ENCODE measurements around the gene ARHGAP25. TPM values are rescaled to one million over a fixed set of nuclear protein-coding genes. Genes with fewer than 3 reads are reported as not detected.

ARHGAP25 gene
- total RNA-seq, 1 donor from 2014 or later, result 7.3 TPM

DNA sequence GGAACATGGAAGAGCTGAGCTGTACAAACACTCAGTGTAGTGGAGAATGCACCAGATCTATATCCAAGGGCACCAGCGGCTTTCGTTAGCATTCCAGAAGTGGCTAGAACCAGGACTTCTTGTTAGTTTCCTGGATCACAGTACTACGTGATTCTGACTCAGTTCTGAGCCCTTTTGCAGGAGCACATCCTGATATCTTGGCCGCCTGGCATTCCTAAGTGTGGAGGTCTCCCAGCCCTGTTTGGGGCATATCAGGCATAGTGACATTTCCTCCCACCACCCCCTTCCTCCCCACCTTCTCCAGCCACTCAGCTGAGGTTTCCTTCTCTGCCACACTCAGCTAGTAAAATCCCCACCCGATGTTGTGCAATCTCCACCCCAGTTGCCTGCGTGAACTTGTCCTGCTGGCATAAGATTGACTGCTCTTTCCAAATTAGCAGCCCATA lies 73.2 kb downstream of the ARHGAP25 start:
- ATAC-seq (ENCODE audit: poor library complexity), result peak; percentile 51
- peak; percentile 51 for DNase-seq
- intact Hi-C loops (cut with DNase I), result no loop called here

- DNase-seq (no peak), ATAC-seq (ENCODE audit: poor library complexity) (no peak)
- intact Hi-C loops (cut with DNase I), result no loop called here
Measured at GRCh38 chr2:68809324-68810240, 75.0 kb downstream of the ARHGAP25 start.

DNA sequence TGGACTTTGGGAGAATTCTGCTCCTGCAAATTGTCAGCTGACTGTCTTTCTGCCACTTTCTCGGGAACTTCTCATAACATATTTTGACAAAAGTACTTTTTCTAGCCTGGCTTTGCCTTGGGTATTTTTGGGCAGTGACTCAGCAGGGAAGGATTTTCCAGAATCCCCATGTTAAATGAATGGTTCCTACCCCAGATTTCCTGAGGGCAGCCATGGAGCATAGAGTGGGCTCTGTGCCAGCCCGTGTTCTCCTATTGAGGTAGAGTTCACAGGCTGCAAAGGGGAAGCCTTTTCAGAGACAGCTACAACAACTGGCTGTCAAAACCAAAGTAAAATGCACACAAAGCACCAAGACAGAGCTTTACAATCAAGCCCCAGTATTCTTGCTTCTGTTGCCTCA lies 76.8 kb downstream of the ARHGAP25 start:
- intact Hi-C loops (cut with DNase I), result no loop called here
- peak; percentile 76 for DNase-seq
- no peak for ATAC-seq (ENCODE audit: poor library complexity)

- ATAC-seq (ENCODE audit: poor library complexity) (no peak), DNase-seq (no peak)
- intact Hi-C loops (cut with DNase I), result no loop called here
Measured at GRCh38 chr2:68812251-68812650, 77.6 kb downstream of the ARHGAP25 start.

DNA sequence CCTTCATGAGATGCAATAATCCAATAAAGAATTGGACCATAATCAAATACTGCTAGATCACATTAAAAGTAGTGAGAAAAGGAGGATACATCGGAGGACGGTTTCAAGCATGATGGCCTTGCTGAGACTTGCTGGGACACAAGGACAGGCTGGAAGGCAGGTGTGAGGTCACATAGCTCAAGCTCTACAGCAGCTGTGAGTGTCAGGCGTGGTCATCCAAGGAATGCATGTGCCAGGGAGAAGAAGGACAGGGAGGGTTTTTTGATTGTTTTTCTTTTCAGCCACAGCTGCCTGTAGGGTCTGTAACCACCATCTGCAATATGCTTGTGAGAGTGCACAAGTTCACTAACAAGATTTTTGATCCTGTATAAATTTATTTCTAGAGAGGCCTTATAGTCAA lies 79.0 kb downstream of the ARHGAP25 start:
- intact Hi-C loops (cut with DNase I), result no loop called here
- DNase-seq, result no peak
- no peak for ATAC-seq (ENCODE audit: poor library complexity)

DNA sequence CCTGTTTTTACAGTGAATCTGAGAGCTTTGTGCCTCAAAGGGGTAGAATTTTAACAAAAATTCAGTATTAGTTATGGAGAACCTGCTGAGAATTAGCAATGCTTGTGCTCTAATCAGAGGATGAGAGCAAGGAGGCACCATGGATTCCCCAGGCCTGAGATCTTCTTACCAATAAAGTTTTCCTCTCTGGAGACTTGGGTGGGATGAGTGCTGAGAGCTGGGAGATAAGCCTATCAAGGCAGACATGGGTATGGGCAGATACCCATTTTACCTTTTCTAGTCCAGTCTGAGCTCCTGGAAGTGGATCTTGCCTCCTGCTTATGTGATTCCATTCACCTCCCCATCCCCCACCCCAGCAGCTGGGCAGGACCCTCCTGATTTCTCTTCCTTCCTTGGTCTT lies 82.7 kb downstream of the ARHGAP25 start:
- ATAC-seq (ENCODE audit: poor library complexity) (no peak), DNase-seq (no peak)
- intact Hi-C loops (cut with DNase I), result no loop called here

DNA sequence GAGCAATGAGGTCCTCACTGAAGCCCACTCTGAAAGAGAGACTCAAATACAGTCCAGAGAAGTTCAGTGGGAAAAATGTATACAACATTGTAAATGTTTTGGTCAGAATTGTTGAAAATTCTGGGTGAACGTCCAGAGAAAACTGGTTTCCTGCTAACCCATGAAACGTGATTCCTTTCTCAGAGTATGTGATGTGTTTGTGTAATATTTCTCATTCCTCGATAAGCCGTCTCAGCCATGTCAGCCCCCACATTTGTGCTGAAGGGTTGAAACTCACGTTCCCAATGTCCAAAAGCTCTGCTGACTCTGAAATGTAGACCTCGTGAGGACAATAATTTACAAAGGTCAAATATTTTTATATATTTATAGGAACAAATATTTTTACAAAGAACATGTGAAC lies 84.9 kb downstream of the ARHGAP25 start:
- no peak for DNase-seq
- ATAC-seq (ENCODE audit: poor library complexity), result no peak
- intact Hi-C loops (cut with DNase I), result no loop called here

DNA sequence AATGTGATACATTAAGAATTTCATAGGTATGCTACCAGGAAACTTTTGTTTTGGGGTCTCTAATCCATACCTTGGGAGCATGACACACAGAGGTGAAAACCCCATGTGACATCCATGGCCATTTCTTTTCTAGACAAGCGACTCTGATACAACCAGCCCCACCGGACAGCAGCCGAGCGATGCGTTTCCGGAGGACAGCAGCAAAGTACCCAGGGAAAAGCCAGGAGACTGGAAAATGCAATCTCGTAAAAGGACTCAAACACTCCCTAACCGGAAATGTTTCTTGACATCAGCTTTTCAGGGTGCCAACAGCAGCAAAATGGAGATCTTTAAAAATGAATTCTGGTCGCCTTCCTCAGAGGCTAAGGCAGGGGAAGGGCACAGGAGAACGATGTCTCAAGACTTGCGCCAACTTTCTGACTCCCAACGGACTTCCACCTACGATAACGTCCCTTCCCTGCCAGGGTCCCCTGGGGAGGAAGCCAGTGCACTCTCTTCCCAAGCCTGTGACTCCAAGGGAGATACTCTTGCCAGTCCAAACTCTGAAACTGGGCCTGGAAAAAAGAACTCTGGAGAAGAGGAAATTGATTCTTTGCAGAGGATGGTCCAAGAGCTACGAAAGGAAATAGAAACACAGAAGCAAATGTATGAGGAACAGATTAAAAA lies 87.7 kb downstream of the ARHGAP25 start:
- ATAC-seq (ENCODE audit: poor library complexity), result no peak
- no peak for DNase-seq
- intact Hi-C loops (cut with DNase I), result no loop called here

- DNase-seq, result no peak
- intact Hi-C loops (cut with DNase I), result no loop called here
- no peak for ATAC-seq (ENCODE audit: poor library complexity)
Measured at GRCh38 chr2:68824831-68825230, 90.2 kb downstream of the ARHGAP25 start.

DNA sequence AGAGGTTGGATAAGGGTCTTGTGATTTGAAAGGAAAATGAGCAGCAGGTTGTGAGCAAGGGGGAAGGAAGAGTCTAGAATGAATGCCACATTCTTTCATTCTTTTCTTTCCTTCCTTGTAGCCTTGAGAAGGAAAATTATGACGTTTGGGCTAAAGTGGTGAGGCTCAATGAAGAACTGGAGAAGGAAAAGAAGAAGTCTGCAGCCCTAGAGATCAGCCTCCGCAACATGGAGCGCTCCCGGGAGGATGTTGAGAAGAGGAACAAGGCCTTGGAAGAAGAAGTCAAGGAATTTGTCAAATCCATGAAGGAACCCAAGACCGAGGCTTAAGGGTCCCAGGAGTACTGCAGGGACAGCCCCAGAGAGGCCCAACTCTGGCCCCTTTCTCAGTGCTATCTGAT lies 91.3 kb downstream of the ARHGAP25 start:
- ATAC-seq (ENCODE audit: poor library complexity) (no peak), DNase-seq (no peak)
- intact Hi-C loops (cut with DNase I), result no loop called here

GRCh38 chr2:68827666-68828065 lies 93.1 kb downstream of the ARHGAP25 start:
- no peak for DNase-seq
- intact Hi-C loops (cut with DNase I), result no loop called here
- no peak for ATAC-seq (ENCODE audit: poor library complexity)

DNA sequence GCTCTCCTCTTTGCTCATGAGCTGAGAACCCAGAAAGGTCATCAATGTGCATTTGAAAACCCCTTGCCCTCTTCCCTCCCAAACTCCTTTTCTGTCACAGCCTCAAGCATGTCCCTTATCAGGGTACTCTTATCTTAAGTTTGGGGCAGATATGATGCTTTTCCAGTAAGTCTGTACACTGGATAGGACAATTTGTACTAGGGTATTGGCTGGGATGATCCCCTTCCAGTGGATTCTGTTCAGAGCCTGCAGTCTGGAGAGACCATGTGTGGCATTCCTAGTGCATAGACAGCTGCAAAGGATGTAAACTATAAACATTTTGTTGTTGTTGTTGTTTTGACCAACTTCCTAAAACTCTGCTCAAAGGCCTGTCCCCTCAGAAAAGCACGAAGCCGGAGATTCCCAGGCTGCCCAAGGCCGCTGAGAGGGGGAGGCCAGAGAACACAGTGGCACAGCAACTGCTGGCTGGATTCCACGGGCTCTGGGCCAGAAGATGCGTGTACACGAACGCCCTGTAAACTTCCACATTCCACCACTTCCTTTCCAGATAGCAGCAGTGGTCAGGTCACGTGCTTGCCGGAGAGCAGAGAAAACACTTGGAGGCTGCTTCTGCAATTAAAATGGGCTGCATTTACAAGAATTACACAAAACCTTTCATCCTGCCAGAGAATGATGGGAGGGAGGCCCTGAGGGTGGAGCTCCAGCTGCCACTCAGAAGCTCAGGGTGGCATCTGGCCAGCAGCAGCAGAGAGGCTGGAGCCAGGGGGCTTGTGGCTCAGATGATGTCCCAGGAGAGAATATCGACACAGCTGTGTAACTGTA lies 94.5 kb downstream of the ARHGAP25 start:
- intact Hi-C loops (cut with DNase I), result no loop called here
- DNase-seq (peak; percentile 98), ATAC-seq (ENCODE audit: poor library complexity) (peak; percentile 93)

DNA sequence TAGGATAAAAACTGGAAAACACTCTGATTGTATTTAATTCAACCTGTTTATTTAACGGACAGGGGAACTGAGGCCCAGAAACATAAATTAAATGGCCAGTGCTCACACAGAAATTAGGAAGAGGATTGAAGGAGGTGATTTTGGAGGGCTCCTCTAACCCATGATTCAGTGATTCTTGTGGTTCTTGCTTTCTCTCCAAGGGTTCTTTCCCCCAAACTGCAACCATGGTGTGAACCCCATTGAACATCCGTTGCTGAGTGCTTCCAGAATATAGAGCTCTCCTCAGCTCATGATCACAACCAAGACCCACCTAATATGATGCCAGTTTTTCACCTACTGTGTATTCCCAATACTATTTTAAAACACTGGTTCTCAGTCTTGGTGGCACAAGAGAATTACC lies 95.1 kb downstream of the ARHGAP25 start:
- ATAC-seq (ENCODE audit: poor library complexity), result no peak
- no peak for DNase-seq
- intact Hi-C loops (cut with DNase I), result loop anchor here (5.0 kb wide), 1 partner anchor 77 kb away; no protein-coding TSS in a partner anchor

GRCh38 chr2:68831686-68832232 lies 97.1 kb downstream of the ARHGAP25 start:
- DNase-seq, result no peak
- ATAC-seq (ENCODE audit: poor library complexity), result no peak
- intact Hi-C loops (cut with DNase I), result loop anchor here (5.0 kb wide), 1 partner anchor 79 kb away; no protein-coding TSS in a partner anchor

DNA sequence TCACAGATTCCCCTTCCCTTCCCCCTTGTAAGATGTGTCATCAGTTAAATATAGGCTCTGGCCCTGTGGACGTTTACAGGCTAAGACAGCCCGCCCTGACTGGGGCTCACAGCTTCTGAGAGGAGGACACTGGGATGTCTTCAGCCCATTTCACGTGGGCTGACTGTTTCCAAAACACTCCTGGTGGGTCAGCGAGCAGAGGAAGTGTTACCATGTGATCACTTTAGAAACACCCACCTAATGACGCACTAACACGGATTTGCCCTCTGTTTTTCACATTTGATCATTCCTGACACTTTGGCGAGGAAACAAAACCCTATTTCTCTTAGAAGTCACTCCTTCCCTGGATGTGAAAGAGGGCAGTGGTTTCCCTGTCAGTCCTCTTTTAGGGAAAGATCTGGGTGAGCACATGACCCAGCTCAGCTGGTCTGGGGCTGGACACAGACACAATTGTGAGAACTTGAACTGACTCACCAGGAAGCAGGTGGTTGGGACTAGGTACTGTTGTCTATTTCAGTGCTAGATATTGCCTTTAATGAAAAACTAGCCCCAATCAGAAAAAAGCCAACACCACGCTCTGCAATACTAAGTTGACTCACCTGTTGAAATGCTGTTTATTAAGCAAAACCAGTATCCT lies 97.7 kb downstream of the ARHGAP25 start:
- peak; percentile 48 for DNase-seq
- intact Hi-C loops (cut with DNase I), result loop anchor here (5.0 kb wide), 1 partner anchor 80 kb away; no protein-coding TSS in a partner anchor
- peak; percentile 33 for ATAC-seq (ENCODE audit: poor library complexity)

GRCh38 chr2:68833162-68833561 lies 98.6 kb downstream of the ARHGAP25 start:
- ATAC-seq (ENCODE audit: poor library complexity) (no peak), DNase-seq (no peak)
- intact Hi-C loops (cut with DNase I), result loop anchor here (5.0 kb wide), 1 partner anchor 81 kb away; no protein-coding TSS in a partner anchor

GRCh38 chr2:68834737-68835376 lies 100.2 kb downstream of the ARHGAP25 start:
- DNase-seq (no peak), ATAC-seq (ENCODE audit: poor library complexity) (no peak)
- intact Hi-C loops (cut with DNase I), result loop anchor here (5.0 kb wide), 1 partner anchor 83 kb away; no protein-coding TSS in a partner anchor

DNA sequence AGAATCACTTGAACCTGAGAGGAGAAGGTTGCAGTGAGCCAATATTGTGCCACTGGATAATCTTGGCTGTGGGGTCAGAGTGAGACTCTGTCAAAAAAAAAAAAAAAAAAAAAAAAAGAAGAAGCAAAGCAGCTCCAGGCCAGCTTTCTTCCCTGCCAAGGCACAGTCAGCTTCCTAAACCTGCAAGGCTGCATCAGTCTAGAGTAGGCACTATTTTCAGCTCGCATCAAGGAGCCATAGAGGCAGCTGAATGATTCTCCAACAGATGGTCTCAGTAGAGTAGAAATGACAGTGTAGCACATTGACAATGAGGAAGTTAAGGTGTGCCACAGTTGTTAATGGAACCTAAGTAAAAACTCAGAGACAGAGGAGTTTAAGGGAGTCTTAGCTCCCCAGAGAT lies 101.0 kb downstream of the ARHGAP25 start:
- DNase-seq (no peak), ATAC-seq (ENCODE audit: poor library complexity) (peak; percentile 40)
- intact Hi-C loops (cut with DNase I), result no loop called here

Data from Right ventricle myocardium superior (tissue), 1 donor.